PC-3 (cell line): Measurements from ENCODE around the gene TCHH. TPM values are rescaled to one million over a fixed set of nuclear protein-coding genes. Genes with fewer than 3 reads are reported as not detected.

Experiments
- ATAC-seq: fragments of 200-7000 bp; cut with Tn5 transposase; 2 replicates; pipeline ENCODE4 v1.9.1; 2020; ENCODE audit warnings: mild to moderate bottlenecking, moderate library complexity
- BruUV-seq: library from RNA; stranded (reverse); fragments of 400-500 nt; replicated peaks from 2 replicates; lab custom pipeline; 2021; lab: Mats Ljungman, UMichigan
- CTCF ChIA-PET: fragments of 300-600 bp; sonication (Branson Sonifier 250); formaldehyde crosslinking; loops from one replicate; lab custom pipeline; 2022; ENCODE audit warnings: antibody characterized with exemption; lab: Charles Lee
- POLR2A ChIA-PET: fragments of 300-600 bp; sonication (Branson Sonifier 250); formaldehyde crosslinking; loops from one replicate; lab custom pipeline; 2022; ENCODE audit warnings: antibody characterized with exemption; ENCODE audit not compliant: unreplicated experiment; lab: Charles Lee
- DNase-seq: peaks from one replicate; pipeline ENCODE4 v3.0.0-alpha.2; 2015
- H2AFZ ChIP-seq: fragments of 300-600 bp; sonication (generic); 2 replicates; pipeline ENCODE4 v1.6.0; 2016; ENCODE audit warnings: antibody characterized with exemption, low read length
- H3F3A ChIP-seq: fragments of 300-600 bp; sonication (generic); one replicate; pipeline ENCODE4 v1.6.0; 2017; ENCODE audit warnings: antibody characterized with exemption, low read length, control low read depth, mild to moderate bottlenecking; ENCODE audit not compliant: unreplicated experiment
- H3K27ac ChIP-seq: fragments of 300-600 bp; sonication (generic); 2 replicates; pipeline ENCODE4 v1.5.1; 2016; ENCODE audit warnings: mild to moderate bottlenecking, low read length
- H3K27me3 ChIP-seq: fragments of 300-600 bp; sonication (generic); 2 replicates; pipeline ENCODE4 v1.6.1; 2016; ENCODE audit warnings: low read length, mixed read lengths
- H3K36me3 ChIP-seq: fragments of 300-600 bp; sonication (generic); 2 replicates; pipeline ENCODE4 v1.6.1; 2016; ENCODE audit warnings: low read depth, mixed run types, low read length, mixed read lengths
- H3K4me1 ChIP-seq: fragments of 300-600 bp; sonication (generic); 2 replicates; pipeline ENCODE4 v1.5.1; 2016; ENCODE audit warnings: low read length; ENCODE audit not compliant: insufficient read depth
- H3K4me2 ChIP-seq: fragments of 300-600 bp; sonication (generic); 2 replicates; pipeline ENCODE4 v1.6.0; 2016; ENCODE audit warnings: low read length
- H3K4me3 ChIP-seq: fragments of 300-600 bp; sonication (generic); 2 replicates; pipeline ENCODE4 v1.5.1; 2016; ENCODE audit warnings: mild to moderate bottlenecking, low read length, mixed read lengths
- H3K79me2 ChIP-seq: fragments of 300-600 bp; sonication (generic); 2 replicates; pipeline ENCODE4 v1.6.1; 2017; ENCODE audit warnings: low read length, mixed read lengths
- H3K9ac ChIP-seq: fragments of 300-600 bp; sonication (generic); 2 replicates; pipeline ENCODE4 v1.6.0; 2016; ENCODE audit warnings: mild to moderate bottlenecking, low read length
- H3K9me2 ChIP-seq: fragments of 300-600 bp; sonication (generic); replicated peaks from 2 replicates; pipeline ENCODE4 v1.6.1; 2016; ENCODE audit warnings: mixed run types, low read length, mixed read lengths
- H3K9me3 ChIP-seq: fragments of 300-600 bp; sonication (generic); 2 replicates; pipeline ENCODE4 v1.6.1; 2016; ENCODE audit warnings: low read length, mixed read lengths
- H4K20me1 ChIP-seq: fragments of 300-600 bp; sonication (generic); 2 replicates; pipeline ENCODE4 v1.6.1; 2016; ENCODE audit warnings: low read length, mixed read lengths
- CTCF ChIP-seq: fragments of 300-600 bp; sonication (generic); conservative IDR thresholded peaks from 2 replicates; pipeline ENCODE4 v1.5.1; 2017; ENCODE audit warnings: antibody characterized with exemption, low read depth, mild to moderate bottlenecking, low read length
- EZH2 ChIP-seq: fragments of 300-600 bp; sonication (generic); IDR thresholded peaks from one replicate; pipeline ENCODE4 v1.6.1; 2017; ENCODE audit warnings: antibody characterized with exemption, mild to moderate bottlenecking, low read length; ENCODE audit not compliant: unreplicated experiment
- EZH2phosphoT487 ChIP-seq: fragments of 300-600 bp; sonication (generic); IDR thresholded peaks from 2 replicates; pipeline ENCODE4 v1.6.1; 2018; ENCODE audit warnings: mild to moderate bottlenecking, antibody characterized with exemption, low read length, borderline replicate concordance
- intact Hi-C: fragments of 100-400 bp; cut with micrococcal nuclease; formaldehyde crosslinking; loops from 2 replicates; pipeline ENCODE4 v1.9.0; 2023
- total RNA-seq: library from RNA; depleted of rRNA; stranded (reverse); fragments of >200 nt; gene quantifications from 2 replicates; pipeline ENCODE4 v1.2.3, GENCODE V29; 2014

TCHH gene
- total RNA-seq, 1 experiment from 2014 or later: not detected

GRCh38 chr1:152104854-152105253, 10.4 kb downstream of the TCHH start:
- no peak overlapping the region for H3K4me2 ChIP-seq
- no peak overlapping the region for H3K27ac ChIP-seq
- H3K4me1 ChIP-seq: peaks cover 15% of the 10 kb centered on the region
- no peaks in the 10 kb centered on the region for H3K79me2 ChIP-seq
- no peaks in the 10 kb centered on the region for H3F3A ChIP-seq
- no peak for TF ChIP-seq CTCF
- no peak for TF ChIP-seq EZH2
- no peak for TF ChIP-seq EZH2phosphoT487
- no peak overlapping the region for H3K4me3 ChIP-seq
- CTCF ChIA-PET: no interaction called here
- POLR2A ChIA-PET: no interaction called here
- peaks cover 99% of the 10 kb centered on the region for H3K27me3 ChIP-seq
- no TSS peak for BruUV-seq
- no peaks in the 10 kb centered on the region for H3K9me2 ChIP-seq
- H4K20me1 ChIP-seq: no peaks in the 10 kb centered on the region
- ATAC-seq (no peak), DNase-seq (no peak)
- intact Hi-C loops: no loop called here
- H3K9me3 ChIP-seq: no peaks in the 10 kb centered on the region
- H3K9ac ChIP-seq: no peak overlapping the region
- H2AFZ ChIP-seq: no peak overlapping the region
- no peaks in the 10 kb centered on the region for H3K36me3 ChIP-seq

GRCh38 chr1:152096931-152097330, 18.3 kb downstream of the TCHH start:
- H3K4me2 ChIP-seq: no peak overlapping the region
- H3K4me3 ChIP-seq: no peak overlapping the region
- no peak for TF ChIP-seq EZH2
- no peak for TF ChIP-seq CTCF
- no peak for TF ChIP-seq EZH2phosphoT487
- H3K27ac ChIP-seq: no peak overlapping the region
- no peaks in the 10 kb centered on the region for H3K9me2 ChIP-seq
- H3K27me3 ChIP-seq: peaks cover 57% of the 10 kb centered on the region
- intact Hi-C loops: no loop called here
- no peaks in the 10 kb centered on the region for H3K4me1 ChIP-seq
- H3F3A ChIP-seq: no peaks in the 10 kb centered on the region
- BruUV-seq: no TSS peak
- ChIA-PET CTCF (no interaction called here), POLR2A (no interaction called here)
- H3K36me3 ChIP-seq: no peaks in the 10 kb centered on the region
- no peak overlapping the region for H3K9ac ChIP-seq
- DNase-seq: no peak
- H3K9me3 ChIP-seq: no peaks in the 10 kb centered on the region
- no peak overlapping the region for H2AFZ ChIP-seq
- ATAC-seq: no peak
- no peaks in the 10 kb centered on the region for H3K79me2 ChIP-seq
- H4K20me1 ChIP-seq: no peaks in the 10 kb centered on the region

GRCh38 chr1:152089014-152089674, 26.1 kb downstream of the TCHH start, which contains the start of gene TCHHL1:
TCHHL1 (minus strand) TSS chr1:152089064; CDS start chr1:152088143, 921 bp downstream.
- H3K27me3 ChIP-seq: peaks cover 60% of the 10 kb centered on the region
- TF ChIP-seq EZH2 (no peak), CTCF (no peak), EZH2phosphoT487 (no peak)
- DNase-seq: peak; percentile 46
- no peak within 1 kb of the TSS for H3K4me3 ChIP-seq
- H3F3A ChIP-seq: no peaks in the 10 kb centered on the region
- ChIA-PET CTCF (no interaction called here), POLR2A (no interaction called here)
- intact Hi-C loops: no loop called here
- H4K20me1 ChIP-seq: no peaks in the 10 kb centered on the region
- no TSS peak for BruUV-seq
- H3K9me3 ChIP-seq: no peaks in the 10 kb centered on the region
- no peak within 1 kb of the TSS for H2AFZ ChIP-seq
- H3K79me2 ChIP-seq: no peaks in the 10 kb centered on the region
- no peak within 1 kb of the TSS for H3K27ac ChIP-seq
- H3K36me3 ChIP-seq: no peaks in the 10 kb centered on the region
- H3K4me2 ChIP-seq: no peak within 1 kb of the TSS
- no peaks in the 10 kb centered on the region for H3K4me1 ChIP-seq
- H3K9ac ChIP-seq: no peak within 1 kb of the TSS
- H3K9me2 ChIP-seq: no peaks in the 10 kb centered on the region
- ATAC-seq: no peak
